HepG2 (cell line): ENCODE results near the gene MYH9. TPM values are rescaled to one million over a fixed set of nuclear protein-coding genes. Genes with fewer than 3 reads are reported as not detected.
A peak's percentile ranks its signal among the peaks of the same experiment; 100 is the strongest.

ENCODE experiments used
- ATAC-seq: fragments of 200-7000 bp; cut with Tn5 transposase; 3 replicates; pipeline ENCODE4 v1.9.1; 2020; ENCODE audit warnings: mild to moderate bottlenecking, moderate library complexity
- BruUV-seq: library from RNA; stranded (reverse); fragments of 400-500 nt; replicated peaks from 2 replicates; lab custom pipeline; 2021; lab: Mats Ljungman, UMichigan
- CTCF ChIA-PET: fragments of 300-600 bp; formaldehyde crosslinking; extraction: SDS; loops from one replicate; lab custom pipeline; 2021; ENCODE audit warnings: low total read pairs, inconsistent platforms, low intra/inter-chr PET ratio; lab: Yijun Ruan, JAX
- POLR2A ChIA-PET: fragments of 350-600 bp; sonication (Branson Sonifier 250); formaldehyde crosslinking; loops from one replicate; lab custom pipeline; 2020; ENCODE audit warnings: antibody characterized with exemption, inconsistent platforms; lab: Yijun Ruan, JAX
- DNase-seq: peaks from one replicate; pipeline ENCODE4 v3.0.0-alpha.2; 2015; ENCODE audit warnings: low spot score
- FAIRE-seq: peaks from 3 replicates; lab custom pipeline; 2011; peaks lifted over from hg19 to GRCh38; lab: Jason Lieb, UNC
- H2AFZ ChIP-seq: one replicate; pipeline ENCODE4 v1.6.1; 2011; ENCODE audit warnings: low read length, inconsistent platforms
- H3K27ac ChIP-seq: fragments of 300-600 bp; 3 replicates; pipeline ENCODE4 v1.8.0; 2011; ENCODE audit warnings: mixed run types, mild to moderate bottlenecking, mixed read lengths, low read length, inconsistent platforms; ENCODE audit not compliant: insufficient read depth; ENCODE audit errors: extremely low read length
- H3K27me3 ChIP-seq, 2 experiments: fragments of 200-600 bp in 1 of 2; 2 replicates in 1 of 2; 3 replicates in 1 of 2; pipeline versions ENCODE4 v1.6.0 to v1.8.0; 2011; ENCODE audit warnings: low read length in 2 of 2, mild to moderate bottlenecking in 2 of 2, moderate library complexity in 2 of 2, inconsistent platforms in 1 of 2; ENCODE audit not compliant: insufficient read depth in 2 of 2, control insufficient read depth in 1 of 2
- H3K36me3 ChIP-seq, 2 experiments: fragments of 200-600 bp in 1 of 2; replicated peaks in 1 of 2; 2 replicates in 1 of 2; 3 replicates in 1 of 2; pipeline versions ENCODE4 v1.5.1 to v1.8.0; 2011; ENCODE audit warnings: low read length in 2 of 2, inconsistent platforms in 1 of 2; ENCODE audit not compliant: insufficient read depth in 2 of 2, control insufficient read depth in 1 of 2
- H3K4me1 ChIP-seq: 2 replicates; pipeline ENCODE4 v1.5.1; 2012; ENCODE audit warnings: low read length, inconsistent platforms; ENCODE audit not compliant: insufficient read depth
- H3K4me2 ChIP-seq: 2 replicates; pipeline ENCODE4 v1.6.0; 2011; ENCODE audit warnings: low read depth, low read length, inconsistent platforms
- H3K4me3 ChIP-seq, 3 experiments: fragments of 200-600 bp in 1 of 3; sonication (generic), shearing (Covaris generic) in 1 of 3; replicated peaks in 1 of 3; 2 replicates each; pipeline ENCODE4 v1.5.1; 2011 to 2016; ENCODE audit warnings: low read length in 3 of 3, inconsistent platforms in 2 of 3, low read depth in 2 of 3, mild to moderate bottlenecking in 2 of 3, control low read depth in 1 of 3, mixed read lengths in 1 of 3; ENCODE audit not compliant: insufficient read depth in 1 of 3
- H3K79me2 ChIP-seq: one replicate; pipeline ENCODE4 v1.6.1; 2011; ENCODE audit warnings: low read length, inconsistent platforms; ENCODE audit not compliant: insufficient read depth
- H3K9ac ChIP-seq: 2 replicates; pipeline ENCODE4 v1.6.0; 2011; ENCODE audit warnings: mild to moderate bottlenecking, low read depth, low read length, inconsistent platforms; ENCODE audit not compliant: insufficient read depth
- H3K9me3 ChIP-seq: 2 replicates; pipeline ENCODE4 v1.5.1; 2012; ENCODE audit warnings: mild to moderate bottlenecking, low read length
- H4K20me1 ChIP-seq: 2 replicates; pipeline ENCODE4 v1.6.0; 2011; ENCODE audit warnings: inconsistent platforms, mild to moderate bottlenecking, low read length, moderate library complexity; ENCODE audit not compliant: insufficient read depth
- AKNA ChIP-seq: sonication (generic); formaldehyde crosslinking; IDR thresholded peaks from 2 replicates; pipeline ENCODE4 v1.4.0; 2020; ENCODE audit warnings: missing genetic modification reagents, borderline replicate concordance
- ASH2L ChIP-seq: fragments of 300-600, 200-600 bp; sonication (generic); IDR thresholded peaks from 2 replicates; pipeline ENCODE4 v1.7.0; 2017; ENCODE audit warnings: low read depth, mild to moderate bottlenecking, moderate library complexity, mixed read lengths, low read length; ENCODE audit not compliant: insufficient read length
- CREB1 ChIP-seq, 2 experiments: fragments of 450-650 bp in 1 of 2; IDR thresholded peaks; 2 replicates each; pipeline ENCODE4 v1.6.1; 2016 to 2017; ENCODE audit warnings: control low read depth in 1 of 2, mild to moderate bottlenecking in 1 of 2, missing compliant biosample characterization in 1 of 2, missing genetic modification characterization in 1 of 2
- GTF3A ChIP-seq: sonication (generic); formaldehyde crosslinking; conservative IDR thresholded peaks from 2 replicates; pipeline ENCODE4 v1.4.0; 2020; ENCODE audit warnings: mild to moderate bottlenecking, missing genetic modification reagents
- HOXA5 ChIP-seq: sonication (generic); formaldehyde crosslinking; IDR thresholded peaks from 2 replicates; pipeline ENCODE4 v1.4.0; 2020; ENCODE audit warnings: missing genetic modification reagents
- JUN ChIP-seq: sonication (generic); formaldehyde crosslinking; IDR thresholded peaks from 2 replicates; pipeline ENCODE4 v1.4.0; 2020; ENCODE audit warnings: mild to moderate bottlenecking, missing genetic modification reagents
- MAFG ChIP-seq: sonication (generic); formaldehyde crosslinking; IDR thresholded peaks from 2 replicates; pipeline ENCODE4 v1.5.1; 2020; ENCODE audit warnings: mild to moderate bottlenecking, missing genetic modification reagents
- NFE2L2 ChIP-seq: fragments of 150-350 bp; IDR thresholded peaks from 2 replicates; pipeline ENCODE4 v1.6.1; 2014; ENCODE audit warnings: low read length
- POGZ ChIP-seq: sonication (generic); formaldehyde crosslinking; IDR thresholded peaks from 2 replicates; pipeline ENCODE4 v1.4.0; 2020; ENCODE audit warnings: mild to moderate bottlenecking, missing genetic modification reagents
- RBAK ChIP-seq: sonication (generic); formaldehyde crosslinking; IDR thresholded peaks from 2 replicates; pipeline ENCODE4 v1.5.1; 2020; ENCODE audit warnings: mild to moderate bottlenecking, missing genetic modification reagents
- RELA ChIP-seq: sonication (generic); formaldehyde crosslinking; IDR thresholded peaks from 2 replicates; pipeline ENCODE4 v1.4.0; 2020; ENCODE audit warnings: missing genetic modification reagents
- SP2 ChIP-seq: sonication (generic); formaldehyde crosslinking; IDR thresholded peaks from 2 replicates; pipeline ENCODE4 v1.5.1; 2020; ENCODE audit warnings: mild to moderate bottlenecking, missing genetic modification reagents
- STAG1 ChIP-seq: sonication (generic); formaldehyde crosslinking; IDR thresholded peaks from 2 replicates; pipeline ENCODE4 v1.4.0; 2020; ENCODE audit warnings: missing genetic modification reagents
- ZBTB8A ChIP-seq: sonication (generic); formaldehyde crosslinking; IDR thresholded peaks from 2 replicates; pipeline ENCODE4 v1.4.0; 2020; ENCODE audit warnings: mild to moderate bottlenecking, low read depth, missing genetic modification reagents, borderline replicate concordance
- ZNF451 ChIP-seq: sonication (generic); formaldehyde crosslinking; IDR thresholded peaks from 2 replicates; pipeline ENCODE4 v1.5.0; 2020; ENCODE audit warnings: mild to moderate bottlenecking, missing genetic modification reagents
- ZNF746 ChIP-seq: sonication (generic); formaldehyde crosslinking; IDR thresholded peaks from 2 replicates; pipeline ENCODE4 v1.8.0; 2022; ENCODE audit warnings: mild to moderate bottlenecking, missing genetic modification reagents
- ZNF784 ChIP-seq: sonication (generic); formaldehyde crosslinking; IDR thresholded peaks from 2 replicates; pipeline ENCODE4 v1.5.1; 2020; ENCODE audit warnings: missing genetic modification reagents, mild to moderate bottlenecking, borderline replicate concordance
- WGBS: methylation state at CpG from one replicate; pipeline ENCODE4 v1.1.6; 2017; ENCODE audit warnings: low lambda C conversion rate; 5-methylcytosine and 5-hydroxymethylcytosine counted together
- in situ Hi-C: cut with HindIII; loops from 2 replicates; pipeline ENCODE4 v1.10.0; 2017; ENCODE audit warnings: low pct_unique_long_range_greater_than_20kb; ENCODE audit not compliant: extremely low pct_ligation_motif_present
- intact Hi-C: fragments of 100-400 bp; cut with micrococcal nuclease; formaldehyde crosslinking; loops from one replicate; pipeline ENCODE4 v1.10.0; 2022; ENCODE audit not compliant: unreplicated experiment
- polyA plus RNA-seq, 8 experiments: library from polyadenylated mRNA; depleted of rRNA in 3 of 8; stranded (reverse) in 7 of 8; unstranded in 1 of 8; fragments of >200 nt; fragmentation: Illumina TruSeq in 4 of 8; extraction: Trizol in 4 of 8; gene quantifications; 2 replicates each; pipeline versions ENCODE4 v1.2.1 to v1.2.3, GENCODE V29; 2011 to 2016; ENCODE audit warnings: low read depth in 4 of 8, missing spikeins in 1 of 8, mixed read lengths in 1 of 8; ENCODE audit not compliant: insufficient read depth in 1 of 8
- total RNA-seq, 5 experiments: library from RNA; depleted of rRNA; stranded (reverse); fragments of >200 nt; fragmentation: Illumina TruSeq; extraction: Trizol; gene quantifications; 2 replicates each; pipeline ENCODE4 v1.2.3, GENCODE V29; 2016; ENCODE audit warnings: low read depth in 1 of 5

Gene MYH9
- total and polyA plus RNA-seq, 2 of the 13 experiments (the other 11 are each of a cell fraction or from before 2014, with no cell fraction given): 50.7 to 98.5 TPM

- WGBS: under 1% methylated on average over 13 of the region's 13 CpGs
- BruUV-seq: no TSS peak
- Histone ChIP-seq H3K4me1 (peaks cover 83% of the 10 kb centered on the region), H3K4me3 (peak overlapping the region in 2 of 3 experiments; percentile 49 to 53; a peak in 5 of 6 replicates), H3K9me3 (no peaks in the 10 kb centered on the region), H2AFZ (no peak overlapping the region), H3K79me2 (no peaks in the 10 kb centered on the region), H3K27ac (peak overlapping the region; percentile 88), H3K4me2 (peak overlapping the region; percentile 80), H3K9ac (peak overlapping the region; percentile 75), H3K27me3 (no peaks in the 10 kb centered on the region), H3K36me3 (no peaks in the 10 kb centered on the region), H4K20me1 (no peaks in the 10 kb centered on the region)
- DNase-seq (peak; percentile 100), ATAC-seq (peak; percentile 88), FAIRE-seq (peak; percentile 99)
- CTCF ChIA-PET: no interaction called here
- intact Hi-C loops: loop anchor here (1.0 kb wide), 2 partner anchors 8 to 14 kb away; no protein-coding TSS in a partner anchor
- POLR2A ChIA-PET: interaction anchor here (0.6 to 6.4 kb wide), 29 partner anchors 8 to 131 kb away, joined by 3 to 151 read pairs (median 5); partner anchors contain the start of genes FOXRED2, MYH9 and TXN2
- in situ Hi-C loops: no loop called here
- TF ChIP-seq RELA (0 out of 2 replicates have a peak, but pooled peaks have one; percentile 46), GTF3A (CRISPR knock-in tag) (no peak; the same call in 1 of the 2 replicates), POGZ (CRISPR knock-in tag) (peak; percentile 75; the same call in 1 of the 2 replicates), ASH2L (peak; percentile 73), ZNF451 (CRISPR knock-in tag) (0 out of 2 replicates have a peak, but pooled peaks have one; percentile 63), NFE2L2 (no peak), JUN (CRISPR knock-in tag) (peak; percentile 61), ZNF784 (CRISPR knock-in tag) (peak; percentile 89), MAFG (CRISPR knock-in tag) (no peak), CREB1 (IDR thresholded peaks at IDR 0.05) (no peak), CREB1 (CRISPR knock-in tag; IDR thresholded peaks at IDR 0.05) (peak; percentile 57; the same call in 1 of the 2 replicates), ZNF746 (CRISPR knock-in tag) (peak; percentile 96), ZBTB8A (CRISPR knock-in tag) (no peak), RBAK (CRISPR knock-in tag) (no peak), STAG1 (CRISPR knock-in tag) (peak; percentile 40), HOXA5 (CRISPR knock-in tag) (peak; percentile 36; the same call in 1 of the 2 replicates), AKNA (CRISPR knock-in tag) (no peak), SP2 (CRISPR knock-in tag) (0 out of 2 replicates have a peak, but pooled peaks have one; percentile 2)
Observed at GRCh38 chr22:36419177-36419911, 31.6 kb upstream of the MYH9 start.
